Calu3 (cell line): ENCODE measurements around the gene PIAS1. TPM values are rescaled to one million over a fixed set of nuclear protein-coding genes. Genes with fewer than 3 reads are reported as not detected.
"Not testable (repeated sequence)": the region's sequence is repeated elsewhere in the genome, so short reads cannot be mapped to it uniquely, and the experiment has no call there.

Experiments
- BruUV-seq: library from RNA; stranded (reverse); fragments of 400-500 nt; replicated peaks from 2 replicates; lab custom pipeline; 2021; lab: Mats Ljungman, UMichigan
- CTCF ChIA-PET: fragments of 300-600 bp; sonication (Branson Sonifier 250); formaldehyde crosslinking; loops from one replicate; lab custom pipeline; 2022; ENCODE audit warnings: antibody characterized with exemption; lab: Charles Lee
- DNase-seq: peaks from one replicate; pipeline ENCODE4 v3.0.0; 2022
- H3K27ac Mint-ChIP-seq: one replicate; pipeline ENCODE4 v1.8.0; 2022; ENCODE audit warnings: mixed read lengths; ENCODE audit not compliant: unreplicated experiment
- H3K27me3 Mint-ChIP-seq: one replicate; pipeline ENCODE4 v1.8.0; 2022; ENCODE audit warnings: mixed read lengths; ENCODE audit not compliant: unreplicated experiment
- H3K36me3 Mint-ChIP-seq: one replicate; pipeline ENCODE4 v1.8.0; 2022; ENCODE audit warnings: mild to moderate bottlenecking, moderate library complexity, mixed read lengths; ENCODE audit not compliant: insufficient read depth, unreplicated experiment
- H3K4me1 Mint-ChIP-seq: one replicate; pipeline ENCODE4 v1.8.0; 2022; ENCODE audit warnings: mild to moderate bottlenecking, low read depth, mixed read lengths; ENCODE audit not compliant: unreplicated experiment
- H3K4me3 Mint-ChIP-seq: one replicate; pipeline ENCODE4 v1.8.0; 2022; ENCODE audit warnings: mild to moderate bottlenecking, low read depth, moderate library complexity, mixed read lengths; ENCODE audit not compliant: unreplicated experiment
- H3K9me3 Mint-ChIP-seq: one replicate; pipeline ENCODE4 v1.8.0; 2022; ENCODE audit warnings: low read depth, mixed read lengths; ENCODE audit not compliant: unreplicated experiment
- CTCF ChIP-seq: fragments of 200-600 bp; IDR thresholded peaks from one replicate; pipeline ENCODE4 v1.8.0; 2022; ENCODE audit warnings: antibody characterized with exemption; ENCODE audit not compliant: unreplicated experiment
- intact Hi-C: fragments of 100-400 bp; cut with micrococcal nuclease; formaldehyde crosslinking; loops from one replicate; pipeline ENCODE4 v1.10.0; 2022; ENCODE audit not compliant: unreplicated experiment
- total RNA-seq: library from RNA; stranded (reverse); gene quantifications from 2 replicates; pipeline ENCODE4 v1.2.3, GENCODE V29; 2022

PIAS1 gene
- total RNA-seq, 1 experiment from 2014 or later, result 51.7 TPM

DNA sequence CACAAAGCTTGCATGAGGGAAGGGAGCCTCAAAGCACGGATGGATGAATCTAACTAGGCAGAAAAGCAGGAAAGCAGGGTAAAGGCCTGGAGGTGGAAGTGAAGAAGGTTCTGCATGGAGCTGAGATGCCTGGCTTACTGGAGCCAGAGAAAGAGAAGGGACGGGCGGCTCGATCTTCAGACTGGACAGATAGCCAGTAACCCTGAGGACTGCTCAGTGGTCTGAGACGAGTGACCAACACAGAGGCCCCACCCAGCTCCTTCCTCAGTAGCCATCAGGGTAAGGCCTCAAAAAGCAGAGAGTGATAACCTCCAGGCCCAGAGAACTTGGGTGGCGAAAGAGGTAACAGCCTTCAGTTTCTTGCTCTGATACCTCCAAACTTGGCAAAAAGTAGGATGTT lies 169.1 kb downstream of the PIAS1 start:
- CTCF ChIA-PET, result no interaction called here
- H3K27ac Mint-ChIP-seq, result no peak overlapping the region
- H3K27me3 Mint-ChIP-seq, result no peaks in the 10 kb centered on the region
- peaks cover 13% of the 10 kb centered on the region for H3K36me3 Mint-ChIP-seq
- intact Hi-C loops, result no loop called here
- no peak for DNase-seq
- no peak for TF ChIP-seq CTCF
- no peaks in the 10 kb centered on the region for H3K9me3 Mint-ChIP-seq
- H3K4me1 Mint-ChIP-seq, result peaks cover 21% of the 10 kb centered on the region
- no peak overlapping the region for H3K4me3 Mint-ChIP-seq
- BruUV-seq, result no TSS peak

GRCh38 chr15:68224108-68224507 lies 170.0 kb downstream of the PIAS1 start:
- Mint-ChIP-seq H3K9me3 (no peaks in the 10 kb centered on the region), H3K27ac (no peak overlapping the region), H3K27me3 (no peaks in the 10 kb centered on the region), H3K4me3 (no peak overlapping the region), H3K36me3 (peaks cover 22% of the 10 kb centered on the region), H3K4me1 (peaks cover 29% of the 10 kb centered on the region)
- intact Hi-C loops, result no loop called here
- CTCF ChIA-PET, result interaction anchor here (0.6 kb wide), 1 partner anchor 189 kb away, joined by 5 read pairs; no protein-coding TSS in a partner anchor
- no TSS peak for BruUV-seq
- TF ChIP-seq CTCF, result no peak
- DNase-seq, result no peak

DNA sequence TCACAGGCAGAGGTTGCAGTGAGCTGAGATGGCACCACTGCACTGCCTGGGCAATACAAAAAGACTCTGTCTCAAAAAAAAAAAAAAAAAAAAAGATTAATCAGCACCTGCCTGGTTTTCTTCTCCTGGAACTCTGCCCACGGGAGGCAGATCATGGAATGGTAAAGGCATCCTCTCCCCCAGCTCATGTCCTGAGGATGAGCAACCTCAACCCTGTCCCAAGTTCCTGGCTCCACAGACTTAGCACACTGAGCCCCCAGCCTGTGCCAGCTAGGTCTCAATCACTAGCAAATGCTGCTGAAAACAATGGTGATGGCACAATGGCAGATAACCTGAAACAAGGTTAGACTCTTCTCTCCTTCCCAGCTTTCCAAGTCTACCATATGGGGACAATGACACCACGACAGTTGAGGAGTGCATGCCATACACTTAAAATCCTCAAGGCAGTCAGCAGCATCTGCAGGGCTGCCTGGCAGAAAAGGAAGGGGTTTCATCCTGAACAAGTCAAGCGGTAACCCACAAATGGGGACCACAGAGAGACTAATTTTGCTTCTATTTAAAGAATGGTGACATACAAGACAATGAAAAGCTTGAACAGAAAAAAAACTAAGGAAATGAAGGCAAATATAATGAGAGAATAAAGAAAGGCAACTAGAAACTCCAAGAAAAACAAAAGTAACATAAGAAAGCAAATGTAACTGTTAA lies 170.6 kb downstream of the PIAS1 start:
- no peak for TF ChIP-seq CTCF
- Mint-ChIP-seq H3K36me3 (peaks cover 28% of the 10 kb centered on the region), H3K27ac (no peak overlapping the region), H3K9me3 (no peaks in the 10 kb centered on the region), H3K4me1 (peaks cover 29% of the 10 kb centered on the region), H3K4me3 (no peak overlapping the region), H3K27me3 (no peaks in the 10 kb centered on the region)
- no TSS peak for BruUV-seq
- intact Hi-C loops, result no loop called here
- no peak for DNase-seq
- CTCF ChIA-PET, result interaction anchor here (0.6 kb wide), 1 partner anchor 190 kb away, joined by 5 read pairs; no protein-coding TSS in a partner anchor

GRCh38 chr15:68225442-68225841 lies 171.3 kb downstream of the PIAS1 start:
- peaks cover 29% of the 10 kb centered on the region for H3K4me1 Mint-ChIP-seq
- H3K27ac Mint-ChIP-seq, H3K4me3 Mint-ChIP-seq, H3K9me3 Mint-ChIP-seq, intact Hi-C loops, H3K27me3 Mint-ChIP-seq, BruUV-seq, DNase-seq: not testable (repeated sequence)
- H3K36me3 Mint-ChIP-seq, result peaks cover 33% of the 10 kb centered on the region
- CTCF ChIA-PET, result interaction anchor here (0.6 kb wide), 1 partner anchor 28 kb away, joined by 4 read pairs; no protein-coding TSS in a partner anchor

DNA sequence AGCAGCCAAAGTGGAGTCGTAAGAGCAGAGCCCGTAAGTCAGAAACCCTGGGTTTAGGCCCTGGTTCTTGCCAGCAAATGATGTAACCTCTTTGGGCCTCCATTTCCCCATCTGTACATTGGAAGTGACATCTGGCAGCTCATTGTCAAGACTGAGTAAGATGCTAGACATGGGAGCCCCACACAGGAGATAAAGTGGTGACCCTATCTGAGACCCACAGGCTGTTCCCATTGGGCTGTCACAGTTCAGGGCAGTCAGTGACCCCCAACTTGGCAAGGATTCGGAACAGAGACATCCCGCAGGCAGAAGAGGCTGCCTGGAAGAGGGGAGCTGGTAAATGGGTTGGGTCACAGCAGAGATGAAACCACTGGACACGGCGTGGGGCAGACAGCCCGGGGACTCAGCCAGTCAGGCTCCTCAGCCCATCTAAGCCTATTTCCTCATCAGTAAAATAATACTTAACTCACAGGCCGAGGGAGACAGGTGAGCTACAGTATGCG lies 173.6 kb downstream of the PIAS1 start:
- no TSS peak for BruUV-seq
- DNase-seq, result no peak

More for the DNA sequence above, 173.6 kb downstream of the PIAS1 start:
- intact Hi-C loops, result no loop called here
- peak overlapping the region; percentile 93 for H3K4me3 Mint-ChIP-seq
- H3K36me3 Mint-ChIP-seq, result peaks cover 39% of the 10 kb centered on the region
- H3K27me3 Mint-ChIP-seq, result peaks cover 10% of the 10 kb centered on the region
- peaks cover 29% of the 10 kb centered on the region for H3K4me1 Mint-ChIP-seq
- no peak overlapping the region for H3K27ac Mint-ChIP-seq
- no peaks in the 10 kb centered on the region for H3K9me3 Mint-ChIP-seq
- TF ChIP-seq CTCF, result no peak
- CTCF ChIA-PET, result interaction anchor here (1.2 kb wide), 1 partner anchor 23 kb away, joined by 4 read pairs; the partner anchor contains the start of gene CALML4
